ENCODE measurements around the gene UBE2J2. TPM values are rescaled to one million over a fixed set of nuclear protein-coding genes. Genes with fewer than 3 reads are reported as not detected.

The UBE2J2 gene
- total and polyA plus RNA-seq, 2 donors (not counting 3 experiments of a cell fraction or from before 2014, with no cell fraction given): 60.7 to 80.7 TPM

- no peaks in the 10 kb centered on the region for H3K9me1 ChIP-seq (replicated peaks; ENCODE audit: control insufficient read depth, extremely low read depth, insufficient read depth, low read length)
- ChIA-PET CTCF (interaction anchor here (0.6 kb wide), 1 partner anchor 39 kb away, joined by 3 read pairs; the partner anchor contains the start of gene UBE2J2), POLR2A (no interaction called here)
- no peaks in the 10 kb centered on the region for H4K20me1 ChIP-seq (replicated peaks; ENCODE audit: control insufficient read depth, extremely low read depth, insufficient read depth, low read length)
- H3K36me3 ChIP-seq (ENCODE audit: control insufficient read depth in 2 of 2, extremely low read depth in 1 of 2, insufficient read depth in 2 of 2, low read length in 2 of 2): peaks cover 0 to 41% of the 10 kb centered on the region in 2 experiments
- DNase-seq (ENCODE audit: low read depth, low spot score): no peak
- no peaks in the 10 kb centered on the region for H3K9me3 ChIP-seq (replicated peaks; ENCODE audit: control insufficient read depth, insufficient read depth, low read length)
- H2AFZ ChIP-seq (ENCODE audit: low read depth, low read length): no peak overlapping the region
- FAIRE-seq: no peak
- TF ChIP-seq EZH2 (IDR thresholded peaks at IDR 0.05; ENCODE audit: borderline replicate concordance, low read depth, low read length, severe bottlenecking) (no peak), POLR2A (IDR thresholded peaks at IDR 0.05; ENCODE audit: low read depth, low read length) (no peak), POLR2AphosphoS5 (IDR thresholded peaks at IDR 0.05; ENCODE audit: insufficient read depth, low read depth, low read length) (no peak), MYC (IDR thresholded peaks at IDR 0.05; ENCODE audit: low read depth, low read length) (no peak), FOS (IDR thresholded peaks at IDR 0.05; ENCODE audit: borderline replicate concordance, insufficient read depth, low read length) (no peak), GATA2 (IDR thresholded peaks at IDR 0.05; ENCODE audit: insufficient read depth, insufficient read length, low read depth, low read length) (no peak), JUN (IDR thresholded peaks at IDR 0.05; ENCODE audit: borderline replicate concordance, insufficient read depth, insufficient read length, low read depth) (no peak)
- TF ChIP-seq, protein P1, sequence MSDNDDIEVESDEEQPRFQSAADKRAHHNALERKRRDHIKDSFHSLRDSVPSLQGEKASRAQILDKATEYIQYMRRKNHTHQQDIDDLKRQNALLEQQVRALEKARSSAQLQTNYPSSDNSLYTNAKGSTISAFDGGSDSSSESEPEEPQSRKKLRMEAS (IDR thresholded peaks at IDR 0.05; ENCODE audit: insufficient read depth, insufficient read length): no peak
- TF ChIP-seq, protein P2, sequence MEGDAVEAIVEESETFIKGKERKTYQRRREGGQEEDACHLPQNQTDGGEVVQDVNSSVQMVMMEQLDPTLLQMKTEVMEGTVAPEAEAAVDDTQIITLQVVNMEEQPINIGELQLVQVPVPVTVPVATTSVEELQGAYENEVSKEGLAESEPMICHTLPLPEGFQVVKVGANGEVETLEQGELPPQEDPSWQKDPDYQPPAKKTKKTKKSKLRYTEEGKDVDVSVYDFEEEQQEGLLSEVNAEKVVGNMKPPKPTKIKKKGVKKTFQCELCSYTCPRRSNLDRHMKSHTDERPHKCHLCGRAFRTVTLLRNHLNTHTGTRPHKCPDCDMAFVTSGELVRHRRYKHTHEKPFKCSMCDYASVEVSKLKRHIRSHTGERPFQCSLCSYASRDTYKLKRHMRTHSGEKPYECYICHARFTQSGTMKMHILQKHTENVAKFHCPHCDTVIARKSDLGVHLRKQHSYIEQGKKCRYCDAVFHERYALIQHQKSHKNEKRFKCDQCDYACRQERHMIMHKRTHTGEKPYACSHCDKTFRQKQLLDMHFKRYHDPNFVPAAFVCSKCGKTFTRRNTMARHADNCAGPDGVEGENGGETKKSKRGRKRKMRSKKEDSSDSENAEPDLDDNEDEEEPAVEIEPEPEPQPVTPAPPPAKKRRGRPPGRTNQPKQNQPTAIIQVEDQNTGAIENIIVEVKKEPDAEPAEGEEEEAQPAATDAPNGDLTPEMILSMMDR (IDR thresholded peaks at IDR 0.05; ENCODE audit: extremely low read depth in 1 of 2, insufficient read depth in 1 of 2, low read depth in 1 of 2, low read length in 2 of 2): no peak
- no peak overlapping the region for H3K4me2 ChIP-seq (ENCODE audit: insufficient read depth, low read length)
- no TSS peak for BruUV-seq (replicated peaks)
- H3K27ac ChIP-seq (ENCODE audit: insufficient read depth, low read depth, low read length): no peak overlapping the region
- H3K9ac ChIP-seq (replicated peaks; ENCODE audit: extremely low read depth, insufficient read depth, low read length): no peak overlapping the region
- no peak overlapping the region for H3K4me3 ChIP-seq (replicated peaks in 1 of 3; ENCODE audit: insufficient read depth in 1 of 3, low read depth in 1 of 3, low read length in 3 of 3)
- H3K79me2 ChIP-seq (ENCODE audit: control insufficient read depth, insufficient read depth, low read length): peaks cover 1% of the 10 kb centered on the region
- no peaks in the 10 kb centered on the region for H3K27me3 ChIP-seq (ENCODE audit: control insufficient read depth in 2 of 2, insufficient read depth in 2 of 2, low read length in 2 of 2)
- peaks cover 5% of the 10 kb centered on the region for H3K4me1 ChIP-seq (ENCODE audit: control insufficient read depth, extremely low read depth, insufficient read depth, low read length)
- intact Hi-C loops (cut with micrococcal nuclease) (no loop called here), dilution Hi-C loops (cut with MboI; ENCODE audit: extremely low pct_ligation_motif_present, low sequenced_read_pairs) (no loop called here)
Observed at GRCh38 chr1:1312450-1313314, 39.0 kb upstream of the UBE2J2 start.
